DND-41 (cell line): Measurements from ENCODE around the gene TMEM258.
A peak's percentile ranks its signal among the peaks of the same experiment; 100 is the strongest.

Source experiments
- ATAC-seq: fragments of 200-7000 bp; cut with Tn5 transposase; 3 replicates; pipeline ENCODE4 v1.9.1; 2021; ENCODE audit warnings: low read depth; ENCODE audit not compliant: insufficient read depth
- DNase-seq: peaks from one replicate; pipeline ENCODE4 v3.0.0-alpha.2; 2020
- H2AFZ ChIP-seq: 2 replicates; pipeline ENCODE4 v1.6.0; 2012; ENCODE audit warnings: low read depth, low read length
- H3K27ac ChIP-seq: 2 replicates; pipeline ENCODE4 v1.5.1; 2012; ENCODE audit warnings: low read length, inconsistent platforms
- H3K27me3 ChIP-seq: fragments of 200-600 bp; sonication (generic); 2 replicates; pipeline ENCODE4 v1.6.0; 2012; ENCODE audit warnings: low read length, mild to moderate bottlenecking, inconsistent platforms; ENCODE audit not compliant: insufficient read depth, poor library complexity
- H3K36me3 ChIP-seq: 2 replicates; pipeline ENCODE4 v1.5.1; 2012; ENCODE audit warnings: low read length, inconsistent platforms; ENCODE audit not compliant: insufficient read depth
- H3K4me1 ChIP-seq: 2 replicates; pipeline ENCODE4 v1.5.1; 2012; ENCODE audit warnings: mild to moderate bottlenecking, low read length; ENCODE audit not compliant: insufficient read depth
- H3K4me2 ChIP-seq: 2 replicates; pipeline ENCODE4 v1.6.0; 2012; ENCODE audit warnings: mild to moderate bottlenecking, moderate library complexity, low read length, inconsistent platforms; ENCODE audit not compliant: insufficient read depth
- H3K4me3 ChIP-seq, 2 experiments: fragments of 200-600 bp in 1 of 2; shearing (Covaris generic) in 1 of 2; 2 replicates each; pipeline ENCODE4 v1.5.1; 2012 to 2016; ENCODE audit warnings: inconsistent platforms in 2 of 2, low read length in 2 of 2, mild to moderate bottlenecking in 2 of 2, low read depth in 1 of 2, moderate library complexity in 1 of 2
- H3K79me2 ChIP-seq: 2 replicates; pipeline ENCODE4 v1.6.0; 2012; ENCODE audit warnings: low read length, inconsistent platforms; ENCODE audit not compliant: insufficient read depth
- H3K9ac ChIP-seq: 2 replicates; pipeline ENCODE4 v1.6.0; 2012; ENCODE audit warnings: low read depth, mild to moderate bottlenecking, inconsistent platforms, low read length, moderate library complexity
- H3K9me3 ChIP-seq: 2 replicates; pipeline ENCODE4 v1.5.1; 2012; ENCODE audit warnings: low read length, moderate library complexity, mild to moderate bottlenecking, inconsistent platforms; ENCODE audit not compliant: insufficient read depth, severe bottlenecking
- H4K20me1 ChIP-seq: 2 replicates; pipeline ENCODE4 v1.6.0; 2012; ENCODE audit warnings: low read length; ENCODE audit not compliant: insufficient read depth
- CTCF ChIP-seq: IDR thresholded peaks from 2 replicates; pipeline ENCODE4 v1.5.1; 2012; ENCODE audit warnings: borderline replicate concordance, low read length, moderate library complexity, mild to moderate bottlenecking; ENCODE audit not compliant: poor library complexity, severe bottlenecking; ENCODE audit errors: extremely low read depth
- EZH2 ChIP-seq: IDR thresholded peaks from 3 replicates; pipeline ENCODE4 v1.6.1; 2012; ENCODE audit warnings: borderline replicate concordance, low read depth, mild to moderate bottlenecking, moderate library complexity, low read length, inconsistent platforms; ENCODE audit not compliant: severe bottlenecking

Gene TMEM258

GRCh38 chr11:61787928-61788491 is 4.4 kb downstream of the TMEM258 start:
- no peak for ATAC-seq
- H3K79me2 ChIP-seq = peaks cover 38% of the 10 kb centered on the region
- H3K27ac ChIP-seq = no peak overlapping the region
- H3K4me3 ChIP-seq = no peak overlapping the region
- no peak overlapping the region for H3K4me2 ChIP-seq
- DNase-seq = peak; percentile 28
- peaks cover 66% of the 10 kb centered on the region for H3K36me3 ChIP-seq
- H2AFZ ChIP-seq = no peak overlapping the region
- H3K9me3 ChIP-seq = no peaks in the 10 kb centered on the region
- H3K4me1 ChIP-seq = peaks cover 17% of the 10 kb centered on the region
- no peaks in the 10 kb centered on the region for H3K27me3 ChIP-seq
- TF ChIP-seq EZH2 (no peak), CTCF (peak; percentile 57)
- H3K9ac ChIP-seq = no peak overlapping the region
- peaks cover 35% of the 10 kb centered on the region for H4K20me1 ChIP-seq

- TF ChIP-seq CTCF (no peak), EZH2 (no peak)
- Histone ChIP-seq H3K27ac (no peak overlapping the region), H2AFZ (no peak overlapping the region), H3K79me2 (peaks cover 18% of the 10 kb centered on the region), H3K4me1 (peaks cover 8% of the 10 kb centered on the region), H4K20me1 (peaks cover 38% of the 10 kb centered on the region), H3K9me3 (no peaks in the 10 kb centered on the region), H3K9ac (no peak overlapping the region), H3K4me2 (no peak overlapping the region), H3K27me3 (no peaks in the 10 kb centered on the region), H3K4me3 (no peak overlapping the region), H3K36me3 (peaks cover 66% of the 10 kb centered on the region)
- DNase-seq = no peak
- ATAC-seq = no peak
Observed at GRCh38 chr11:61785837-61786402, 6.5 kb downstream of the TMEM258 start.

GRCh38 chr11:61784506-61784805 is 7.9 kb downstream of the TMEM258 start:
- Histone ChIP-seq H2AFZ (no peak overlapping the region), H3K36me3 (peaks cover 54% of the 10 kb centered on the region), H3K27me3 (no peaks in the 10 kb centered on the region), H3K4me2 (no peak overlapping the region), H3K9ac (no peak overlapping the region), H3K9me3 (no peaks in the 10 kb centered on the region), H3K4me1 (no peaks in the 10 kb centered on the region), H3K27ac (no peak overlapping the region), H4K20me1 (peaks cover 37% of the 10 kb centered on the region), H3K79me2 (peaks cover 4% of the 10 kb centered on the region; the same call in 1 of the 2 replicates), H3K4me3 (no peak overlapping the region)
- TF ChIP-seq EZH2 (no peak), CTCF (no peak)
- DNase-seq = no peak
- ATAC-seq = no peak
